Measurements from ENCODE around the gene RPL10A.

The RPL10A gene

DNA sequence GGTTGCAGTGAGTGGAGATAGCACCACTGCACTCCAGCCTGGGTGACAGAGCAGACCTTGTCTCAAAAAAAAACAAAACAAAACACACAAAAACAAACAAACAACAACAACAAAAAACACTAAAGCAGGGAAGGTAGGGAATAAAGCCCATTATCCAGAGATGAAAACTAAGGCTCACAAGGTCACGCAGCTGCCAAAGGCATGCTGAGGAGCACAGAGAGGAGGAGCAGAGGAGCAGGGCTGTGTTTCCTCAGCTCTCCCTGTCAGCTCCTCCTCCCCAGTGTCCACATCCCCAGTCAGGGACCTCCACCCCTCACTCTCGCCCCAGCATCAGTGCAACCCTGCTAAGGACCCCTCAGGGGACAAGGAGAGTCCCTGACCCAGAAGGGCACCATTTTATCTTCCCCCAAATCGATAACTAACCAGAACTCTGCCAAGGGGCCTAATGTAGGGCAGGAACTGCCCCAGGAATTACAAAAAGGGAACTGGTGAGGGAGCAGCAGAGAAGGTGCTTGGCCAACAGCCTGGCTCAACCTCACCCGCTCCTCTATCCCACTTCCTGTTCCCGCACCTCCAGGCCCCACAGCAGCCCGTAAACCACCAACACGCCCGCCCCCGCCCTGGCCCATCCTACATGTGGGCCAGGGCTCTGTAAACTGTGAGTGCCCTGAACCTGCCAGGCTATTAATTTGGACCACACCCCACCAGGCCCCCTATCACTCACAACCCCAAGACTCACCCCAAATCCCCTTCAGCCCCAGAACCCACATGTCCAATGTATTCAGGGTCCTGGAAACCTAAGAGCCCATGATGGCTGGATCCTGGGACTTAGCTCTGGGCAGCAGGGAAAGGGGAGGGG, 19.7 kb downstream of the RPL10A start:
- peak overlapping the region in 19 of 21 experiments; percentile 6 to 94 (median 87) for H3K27ac ChIP-seq
- H3K4me3 ChIP-seq = no peak overlapping the region

- H3K4me3 ChIP-seq = no peak overlapping the region
- peak overlapping the region in 19 of 21 experiments; percentile 6 to 94 (median 87) for H3K27ac ChIP-seq
These were observed 20.3 kb downstream of the RPL10A start for GRCh38 chr6:35488517-35488862.

- H3K27ac ChIP-seq = peak overlapping the region in 16 of 21 experiments; percentile 12 to 94 (median 72)
- no peak overlapping the region for H3K4me3 ChIP-seq
These were observed 20.9 kb downstream of the RPL10A start for GRCh38 chr6:35489066-35489465.

- peak overlapping the region in 17 of 21 experiments; percentile 11 to 94 (median 63) for H3K27ac ChIP-seq
These were observed 22.0 kb downstream of the RPL10A start for GRCh38 chr6:35489995-35490791.

GRCh38 chr6:35490821-35491557, 22.8 kb downstream of the RPL10A start:
- Histone ChIP-seq H3K4me3 (no peak overlapping the region), H3K27ac (peak overlapping the region in 14 of 21 experiments; percentile 6 to 94 (median 67))

More at GRCh38 chr6:35489995-35490791, 22.0 kb downstream of the RPL10A start:
- H3K4me3 ChIP-seq = no peak overlapping the region

GRCh38 chr6:35491558-35492257, 23.5 kb downstream of the RPL10A start:
- no peak overlapping the region for H3K4me3 ChIP-seq
- H3K27ac ChIP-seq = peak overlapping the region in 14 of 21 experiments; percentile 6 to 94 (median 67)

GRCh38 chr6:35492258-35492973, 24.2 kb downstream of the RPL10A start:
- no peak overlapping the region for H3K4me3 ChIP-seq

GRCh38 chr6:35492974-35493284, 24.7 kb downstream of the RPL10A start:
- peak overlapping the region in 8 of 21 experiments; percentile 2 to 94 (median 64) for H3K27ac ChIP-seq
- no peak overlapping the region for H3K4me3 ChIP-seq

More at GRCh38 chr6:35492258-35492973, 24.2 kb downstream of the RPL10A start:
- H3K27ac ChIP-seq = peak overlapping the region in 13 of 21 experiments; percentile 2 to 94 (median 56)

DNA sequence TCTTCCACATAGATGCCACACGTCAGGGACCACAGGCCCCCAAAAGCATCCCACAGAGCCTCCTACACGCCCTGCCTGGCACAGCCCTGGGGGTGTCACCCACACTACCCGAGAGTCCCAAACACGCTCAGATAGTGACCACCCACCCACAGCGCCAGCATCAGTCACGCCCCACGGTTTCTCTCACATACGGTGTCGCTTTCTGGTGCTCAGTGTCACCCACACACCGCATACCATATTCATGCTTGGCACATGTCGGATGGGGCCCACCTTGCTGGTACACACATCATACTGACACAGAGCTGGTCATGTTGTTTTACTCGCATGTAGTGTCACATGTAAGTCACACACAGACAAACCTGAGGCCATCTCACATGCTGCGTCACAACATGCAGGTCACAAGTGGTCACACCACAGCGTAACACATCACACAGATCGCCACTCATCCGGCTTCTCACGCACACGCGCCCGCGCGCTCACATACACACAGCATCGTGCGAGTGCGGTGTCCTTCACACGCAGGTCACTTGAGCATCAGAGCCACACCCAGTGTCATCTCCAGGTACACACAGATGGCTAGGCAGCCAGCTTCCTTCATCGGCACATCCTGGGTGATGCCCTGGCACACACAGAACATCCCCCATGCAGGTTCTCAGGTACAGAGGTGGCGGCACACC, 25.2 kb downstream of the RPL10A start:
- Histone ChIP-seq H3K4me3 (no peak overlapping the region), H3K27ac (peak overlapping the region in 5 of 21 experiments; percentile 34 to 55 (median 46))

- Histone ChIP-seq H3K4me3 (no peak overlapping the region), H3K27ac (peak overlapping the region in 14 of 21 experiments; percentile 5 to 99 (median 39))
These were observed 26.0 kb downstream of the RPL10A start for GRCh38 chr6:35494161-35494563.

- H3K4me3 ChIP-seq = peak overlapping the region; percentile 71 to 88 (median 80)
- H3K27ac ChIP-seq = peak overlapping the region; percentile 69 to 99 (median 97)
These were observed 27.2 kb downstream of the RPL10A start for GRCh38 chr6:35495258-35496035.

DNA sequence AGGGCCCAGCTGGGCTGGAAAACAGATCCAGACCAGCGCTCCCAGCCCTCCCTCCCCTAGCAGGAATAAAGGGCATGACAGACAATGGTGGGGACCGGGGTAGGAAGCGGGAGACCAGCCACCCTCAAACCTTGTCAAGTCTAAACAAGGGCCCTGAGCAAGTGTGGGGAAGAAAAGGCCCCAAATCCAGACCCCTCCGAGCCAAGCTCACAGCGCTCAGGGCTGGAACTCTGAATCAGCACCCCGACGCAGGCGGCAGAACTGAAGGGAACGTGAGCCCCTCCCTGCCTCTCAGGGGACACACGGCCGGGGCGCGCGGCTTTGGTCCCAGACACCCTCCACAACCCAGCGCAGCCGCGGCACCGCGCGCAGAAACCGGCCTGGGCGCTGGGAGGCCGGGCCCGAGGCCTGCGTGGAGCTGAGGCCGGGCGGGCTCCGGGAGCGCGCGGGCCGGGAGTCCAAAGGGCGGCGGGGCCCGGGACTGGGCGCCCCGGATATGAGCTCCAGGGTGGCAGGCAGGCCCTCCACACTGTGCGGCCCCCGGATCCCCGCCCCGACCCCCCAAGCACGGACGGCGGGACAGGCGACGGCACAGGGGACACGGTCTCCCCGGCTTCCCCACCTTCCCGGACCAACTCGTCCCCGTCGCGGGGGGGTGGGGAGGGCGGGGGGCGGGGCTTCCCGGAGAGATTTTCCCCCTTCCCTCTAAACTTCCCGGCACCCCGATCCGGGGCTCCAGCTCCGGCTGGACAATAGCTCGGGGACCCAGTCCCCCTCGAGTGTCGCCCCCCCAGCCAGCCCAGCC, 28.0 kb downstream of the RPL10A start:
- Histone ChIP-seq H3K4me3 (peak overlapping the region; percentile 71 to 88 (median 80)), H3K27ac (peak overlapping the region; percentile 69 to 99 (median 97))

- Histone ChIP-seq H3K4me3 (peak within 1 kb of the TSS; percentile 71 to 88 (median 80)), H3K27ac (peak within 1 kb of the TSS; percentile 81 to 99 (median 97))
These were observed 28.8 kb downstream of the RPL10A start, which contains the start of gene TEAD3 for GRCh38 chr6:35496841-35497570. TEAD3 (minus strand) TSS chr6:35497079.

- H3K27ac ChIP-seq = peak overlapping the region; percentile 74 to 99 (median 97)
These were observed 29.6 kb downstream of the RPL10A start for GRCh38 chr6:35497571-35498421.

More at GRCh38 chr6:35497571-35498421, 29.6 kb downstream of the RPL10A start:
- H3K4me3 ChIP-seq = peak overlapping the region; percentile 71 to 88 (median 80)

Measured in skin epidermis (tissue), 12 donors.